Gastrocnemius medialis (tissue), 4 donors: ENCODE results near the gene FARP1. TPM values are rescaled to one million over a fixed set of nuclear protein-coding genes. Genes with fewer than 3 reads are reported as not detected.

ENCODE experiments used
- ATAC-seq, 2 donors: fragments of 150-250 bp; one replicate each; pipeline ENCODE4 v1.9.1; 2016
- DNase-seq, 2 donors: peaks; one replicate each; pipeline ENCODE4 v3.0.0-alpha.2; 2019
- H3K27ac ChIP-seq, 4 donors: fragments of 200-600 bp; sonication (generic); 1 replicate in 1 of 4; 2 replicates in 3 of 4; pipeline ENCODE4 v1.5.1; 2016 to 2018; ENCODE audit warnings: mild to moderate bottlenecking in 2 of 4, moderate library complexity in 1 of 4
- H3K27me3 ChIP-seq, 3 donors: fragments of 200-600 bp; sonication (generic) in 2 of 3; 1 replicate in 1 of 3; 2 replicates in 2 of 3; pipeline versions ENCODE4 v1.5.1 to v1.6.0; 2016 to 2019; ENCODE audit warnings: mild to moderate bottlenecking in 1 of 3, moderate library complexity in 1 of 3
- H3K36me3 ChIP-seq, 2 donors: fragments of 200-600 bp; sonication (generic) in 1 of 2; one replicate each; pipeline ENCODE4 v1.5.1; 2017 to 2018
- H3K4me1 ChIP-seq, 2 donors: fragments of 200-600 bp; sonication (generic) in 1 of 2; one replicate each; pipeline ENCODE4 v1.5.1; 2016 to 2017; ENCODE audit warnings: mild to moderate bottlenecking in 2 of 2
- H3K4me3 ChIP-seq, 4 donors: fragments of 200-600 bp; sonication (generic) in 3 of 4; 1 replicate in 1 of 4; 2 replicates in 3 of 4; pipeline ENCODE4 v1.5.1; 2016 to 2019; ENCODE audit warnings: mild to moderate bottlenecking in 2 of 4
- H3K9me3 ChIP-seq, 3 donors: fragments of 200-600 bp; sonication (generic) in 2 of 3; 1 replicate in 1 of 3; 2 replicates in 2 of 3; pipeline ENCODE4 v1.5.1; 2016 to 2019
- POLR2A ChIP-seq, 2 donors: fragments of 450-650 bp; IDR thresholded peaks; one replicate each; pipeline ENCODE4 v1.6.1; 2017; ENCODE audit warnings: antibody characterized with exemption in 2 of 2, mild to moderate bottlenecking in 2 of 2, moderate library complexity in 2 of 2
- in situ Hi-C, 4 donors: fragments of 200-750 bp; cut with MboI; loops; one replicate each; pipeline versions ENCODE4 v1.15.0 to v1.8.0; 2017; ENCODE audit warnings: low sequenced_read_pairs in 4 of 4
- intact Hi-C: fragments of 100-400 bp; cut with DNase I; formaldehyde crosslinking; loops from one replicate; pipeline ENCODE4 v1.15.1; 2023; ENCODE audit warnings: low total_unique reads
- total RNA-seq, 4 donors: library from RNA; depleted of rRNA; stranded (reverse); fragments of >200 nt; gene quantifications; one replicate each; pipeline versions ENCODE4 v1.1.0 to v1.2.3, GENCODE V29; 2016
- TF ChIP-seq, protein P1 (sequence below), 5 experiments: fragments of 450-650 bp in 3 of 5; fragments of 200-600 bp in 2 of 5; sonication (generic) in 2 of 5; IDR thresholded peaks in 4 of 5; conservative IDR thresholded peaks in 1 of 5; 1 replicate in 4 of 5; 2 replicates in 1 of 5; pipeline ENCODE4 v1.5.1; 2016 to 2019; ENCODE audit warnings: antibody characterized with exemption in 5 of 5, mild to moderate bottlenecking in 3 of 5, moderate library complexity in 3 of 5

Gene FARP1
- total RNA-seq, 4 donors from 2014 or later, result 3.5 to 9.8 (median 4.9) TPM

DNA sequence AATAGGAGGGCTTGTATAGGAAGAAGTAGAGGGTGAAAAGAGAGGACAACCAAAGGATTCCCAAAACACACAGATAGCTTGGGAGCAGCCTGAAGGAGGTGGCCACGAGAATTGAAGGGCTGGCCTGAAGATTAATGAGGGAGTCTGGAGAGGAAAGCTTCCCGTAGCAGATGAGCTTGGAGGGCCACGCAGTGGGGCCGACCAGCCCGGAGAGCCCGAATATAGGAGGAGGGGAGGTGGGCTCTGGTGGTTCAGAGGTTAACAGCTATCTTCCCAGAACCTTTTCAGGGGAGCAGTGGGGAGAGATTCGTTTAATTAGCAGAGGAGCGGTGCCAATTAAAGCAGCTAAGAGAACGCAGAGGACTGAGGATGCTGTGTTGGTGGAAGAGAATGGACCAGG, 279.2 kb downstream of the FARP1 start:
- TF ChIP-seq, protein P1, sequence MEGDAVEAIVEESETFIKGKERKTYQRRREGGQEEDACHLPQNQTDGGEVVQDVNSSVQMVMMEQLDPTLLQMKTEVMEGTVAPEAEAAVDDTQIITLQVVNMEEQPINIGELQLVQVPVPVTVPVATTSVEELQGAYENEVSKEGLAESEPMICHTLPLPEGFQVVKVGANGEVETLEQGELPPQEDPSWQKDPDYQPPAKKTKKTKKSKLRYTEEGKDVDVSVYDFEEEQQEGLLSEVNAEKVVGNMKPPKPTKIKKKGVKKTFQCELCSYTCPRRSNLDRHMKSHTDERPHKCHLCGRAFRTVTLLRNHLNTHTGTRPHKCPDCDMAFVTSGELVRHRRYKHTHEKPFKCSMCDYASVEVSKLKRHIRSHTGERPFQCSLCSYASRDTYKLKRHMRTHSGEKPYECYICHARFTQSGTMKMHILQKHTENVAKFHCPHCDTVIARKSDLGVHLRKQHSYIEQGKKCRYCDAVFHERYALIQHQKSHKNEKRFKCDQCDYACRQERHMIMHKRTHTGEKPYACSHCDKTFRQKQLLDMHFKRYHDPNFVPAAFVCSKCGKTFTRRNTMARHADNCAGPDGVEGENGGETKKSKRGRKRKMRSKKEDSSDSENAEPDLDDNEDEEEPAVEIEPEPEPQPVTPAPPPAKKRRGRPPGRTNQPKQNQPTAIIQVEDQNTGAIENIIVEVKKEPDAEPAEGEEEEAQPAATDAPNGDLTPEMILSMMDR (IDR thresholded peaks at IDR 0.05 in 4 of 5, conservative IDR thresholded peaks at IDR 0.05 in 1 of 5), result no peak
- TF ChIP-seq POLR2A (IDR thresholded peaks at IDR 0.05), result no peak
- H3K4me3 ChIP-seq, result no peak overlapping the region
- ATAC-seq, result no peak
- H3K27me3 ChIP-seq, result no peaks in the 10 kb centered on the region
- no peaks in the 10 kb centered on the region for H3K9me3 ChIP-seq
- intact Hi-C loops (no loop called here), in situ Hi-C loops (loop anchor here in 1 of 4 donors (25.0 kb wide), 1 partner anchor 560 kb away; no protein-coding TSS in a partner anchor)
- no peaks in the 10 kb centered on the region for H3K36me3 ChIP-seq
- DNase-seq, result no peak
- H3K27ac ChIP-seq, result no peak overlapping the region
- peaks cover 0 to 3% of the 10 kb centered on the region in 2 donors for H3K4me1 ChIP-seq

DNA sequence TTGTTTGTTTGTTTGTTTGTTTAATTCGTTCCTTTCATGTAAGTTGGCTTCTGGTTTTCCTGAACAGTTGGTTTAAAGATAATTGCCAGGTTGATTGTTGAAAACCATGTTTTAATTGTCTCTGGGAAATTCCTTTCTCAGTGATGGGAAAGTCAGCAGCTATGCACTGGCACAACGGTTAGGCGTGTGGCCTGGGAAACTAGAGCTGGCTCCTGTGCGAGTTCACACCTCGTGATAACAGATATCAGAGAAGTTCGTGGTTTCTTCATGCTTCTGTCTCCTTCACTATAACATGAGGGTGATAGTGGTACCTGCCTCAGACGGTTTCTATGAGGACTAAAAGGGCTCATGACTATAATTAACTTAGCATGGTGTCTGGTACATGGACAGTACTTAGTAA, 280.5 kb downstream of the FARP1 start:
- Histone ChIP-seq H3K27me3 (no peaks in the 10 kb centered on the region), H3K36me3 (no peaks in the 10 kb centered on the region), H3K4me3 (no peak overlapping the region), H3K4me1 (peaks cover 6 to 15% of the 10 kb centered on the region in 2 donors), H3K9me3 (no peaks in the 10 kb centered on the region), H3K27ac (no peak overlapping the region)
- in situ Hi-C loops, result loop anchor here in 1 of 4 donors (25.0 kb wide), 1 partner anchor 561 kb away; no protein-coding TSS in a partner anchor
- intact Hi-C loops, result no loop called here
- DNase-seq (no peak), ATAC-seq (no peak)
- TF ChIP-seq POLR2A (IDR thresholded peaks at IDR 0.05), result no peak
- TF ChIP-seq, protein P1 (IDR thresholded peaks at IDR 0.05 in 4 of 5, conservative IDR thresholded peaks at IDR 0.05 in 1 of 5), result no peak

DNA sequence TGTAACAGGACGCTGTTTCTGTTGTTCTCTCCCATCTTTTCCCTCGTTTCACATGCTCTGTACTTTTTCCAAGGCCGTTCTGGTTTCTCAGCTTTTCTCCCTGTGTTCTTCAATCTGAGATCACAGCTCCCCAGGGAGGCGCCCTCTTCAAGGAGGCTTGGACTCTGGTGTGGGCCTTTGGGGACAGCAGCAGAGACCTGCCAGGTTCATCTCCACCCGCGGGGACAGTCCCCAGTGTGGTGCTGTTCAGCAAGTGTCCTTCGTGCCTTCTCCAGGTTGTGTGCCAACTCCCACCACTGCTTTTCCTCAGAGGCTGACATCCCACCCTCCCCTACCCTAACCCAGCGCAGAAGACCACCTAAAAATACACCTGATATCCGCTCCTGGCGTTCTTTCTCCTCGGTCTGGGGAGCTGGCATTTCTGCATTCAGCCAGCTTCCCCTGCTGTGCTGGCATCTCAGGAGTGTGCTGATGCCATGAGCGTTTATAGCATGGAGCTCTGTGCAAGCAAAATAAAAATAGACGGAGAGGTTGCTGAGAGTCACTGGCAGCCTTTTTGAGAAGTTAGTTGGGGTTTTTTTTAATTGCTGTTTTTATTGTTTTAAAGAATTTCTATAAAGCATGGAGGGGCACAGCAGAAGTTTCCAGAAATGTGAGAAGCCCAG, 284.6 kb downstream of the FARP1 start:
- no peak for DNase-seq
- TF ChIP-seq POLR2A (IDR thresholded peaks at IDR 0.05), result no peak
- TF ChIP-seq, protein P1 (IDR thresholded peaks at IDR 0.05 in 4 of 5, conservative IDR thresholded peaks at IDR 0.05 in 1 of 5), result no peak

DNA sequence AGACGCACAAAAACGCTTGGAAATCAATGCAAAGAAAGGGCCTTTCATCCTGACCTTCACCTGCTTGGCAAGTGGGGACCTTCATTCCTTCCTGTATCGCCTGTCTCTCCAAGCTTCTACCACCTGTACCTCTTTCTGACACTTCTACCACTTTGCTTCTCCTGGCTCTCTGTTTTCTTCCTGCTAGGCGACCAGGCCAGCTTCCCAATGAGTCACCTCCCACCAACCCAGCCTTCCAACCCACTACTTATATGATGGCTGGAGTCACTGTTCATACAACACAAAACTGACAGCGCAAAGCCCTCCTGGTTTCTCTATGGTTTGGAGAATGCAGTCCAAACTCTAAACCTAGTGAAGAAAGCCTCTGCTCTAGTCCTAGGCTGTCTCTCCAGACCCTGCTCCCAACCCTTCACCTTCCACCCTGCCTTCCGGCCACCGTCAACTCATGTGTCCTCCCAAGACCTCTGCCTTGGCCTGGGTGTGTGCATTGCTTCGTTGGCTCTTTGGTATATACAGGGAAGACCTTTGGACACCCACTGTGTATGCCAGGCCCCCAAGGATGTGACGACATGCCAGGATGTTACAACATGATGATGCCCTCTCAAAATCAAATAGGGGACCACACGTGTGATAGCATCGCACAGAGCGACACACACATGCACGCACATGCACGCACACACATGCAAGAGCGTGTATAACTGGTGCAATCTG, 285.5 kb downstream of the FARP1 start:
- H3K36me3 ChIP-seq, result no peaks in the 10 kb centered on the region

More for the DNA sequence above, 284.6 kb downstream of the FARP1 start:
- Histone ChIP-seq H3K27me3 (no peaks in the 10 kb centered on the region), H3K9me3 (no peaks in the 10 kb centered on the region), H3K36me3 (no peaks in the 10 kb centered on the region), H3K4me3 (peak overlapping the region; percentile 31 to 37 (median 33)), H3K27ac (peak overlapping the region; percentile 34 to 54 (median 38)), H3K4me1 (peaks cover 6 to 15% of the 10 kb centered on the region in 2 donors)
- in situ Hi-C loops, result no loop called here
- intact Hi-C loops, result no loop called here
- peak; percentile 65 to 83 for ATAC-seq

More for the DNA sequence above, 285.5 kb downstream of the FARP1 start:
- Histone ChIP-seq H3K27ac (no peak overlapping the region), H3K4me3 (peak overlapping the region in 1 of 4 donors; percentile 31), H3K4me1 (peaks cover 6 to 15% of the 10 kb centered on the region in 2 donors), H3K27me3 (no peaks in the 10 kb centered on the region), H3K9me3 (no peaks in the 10 kb centered on the region)
- intact Hi-C loops (no loop called here), in situ Hi-C loops (no loop called here)
- no peak for TF ChIP-seq POLR2A (IDR thresholded peaks at IDR 0.05)
- TF ChIP-seq, protein P1 (IDR thresholded peaks at IDR 0.05 in 4 of 5, conservative IDR thresholded peaks at IDR 0.05 in 1 of 5), result no peak
- ATAC-seq (no peak), DNase-seq (no peak)
